GM19023 (cell line): ENCODE data around the gene MYBPH.

ENCODE experiments used
- ATAC-seq: cut with Tn5 transposase; IDR thresholded peaks from one replicate; pipeline ENCODE4 v1.9.1; 2021; ENCODE audit warnings: mild to moderate bottlenecking, moderate library complexity; ENCODE audit not compliant: unreplicated experiment

Gene MYBPH

DNA sequence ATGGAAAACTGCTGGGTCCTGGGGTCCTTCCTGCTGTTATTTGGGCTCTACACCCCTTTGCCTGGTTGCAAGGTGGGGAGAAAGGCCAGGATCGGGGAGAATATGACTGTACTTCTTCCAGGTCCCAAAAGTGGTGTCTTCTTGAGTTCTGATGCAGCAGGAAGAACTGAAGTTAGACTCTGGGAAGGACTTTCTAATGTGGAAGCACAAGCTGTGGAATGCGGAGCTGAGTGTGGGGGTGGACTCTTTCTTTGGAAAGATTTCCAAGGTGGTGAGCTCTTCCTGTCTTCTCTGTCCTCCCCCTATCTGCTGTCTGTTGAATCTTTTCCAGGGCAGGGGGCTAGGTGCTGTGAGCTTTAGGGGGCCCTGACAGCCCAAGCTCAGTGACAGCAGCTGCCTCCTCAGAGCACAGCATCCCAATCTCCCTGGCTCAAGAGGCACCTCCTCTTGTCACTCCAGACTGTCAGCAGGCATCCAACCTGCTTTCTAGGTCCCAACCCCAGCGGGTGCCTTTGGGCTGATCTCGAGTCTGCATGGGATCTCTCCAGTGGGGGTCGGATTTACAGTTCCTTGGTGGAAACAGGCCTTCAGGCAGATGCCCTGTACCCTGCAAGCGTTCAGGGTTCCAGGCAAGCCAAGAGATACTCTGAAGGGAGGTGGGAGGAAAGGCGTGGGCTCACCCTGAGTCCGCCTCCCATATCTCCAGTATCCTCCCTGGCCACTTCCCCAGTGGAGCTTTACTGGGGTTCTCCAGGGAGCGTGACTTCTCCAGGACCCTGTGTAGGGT lies 24.9 kb downstream of the MYBPH start:
- no peak for ATAC-seq

DNA sequence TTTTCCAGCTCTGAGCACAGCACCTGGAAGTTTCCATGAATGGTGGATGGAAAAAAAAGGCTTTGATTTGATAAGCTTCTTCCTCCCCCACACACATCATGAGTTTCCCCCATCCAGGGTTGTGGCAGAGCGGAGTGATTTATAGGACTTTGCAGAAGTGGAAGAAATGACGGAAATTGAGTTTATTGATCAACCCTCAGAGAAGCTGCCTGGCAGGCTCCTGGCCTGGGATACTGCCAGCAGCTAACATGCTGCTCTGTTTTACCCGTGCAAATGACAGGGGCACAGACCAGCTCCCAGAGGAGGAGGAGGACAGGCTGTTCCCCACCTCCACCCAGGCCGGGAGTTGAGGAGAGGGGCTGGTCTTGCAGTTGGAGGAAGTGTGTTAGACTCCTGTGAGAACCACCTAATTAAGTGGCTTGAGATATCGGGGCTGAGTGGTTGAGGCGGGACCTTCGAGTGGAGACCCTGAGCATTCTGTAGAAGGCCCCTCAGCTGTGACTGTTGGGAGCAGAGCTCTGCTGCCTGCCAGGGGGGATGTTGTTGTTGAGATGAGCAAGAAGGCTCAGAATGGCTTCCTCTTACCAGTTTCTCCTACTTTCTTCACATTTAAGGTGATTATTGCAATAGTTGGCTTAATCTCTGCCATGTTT lies 26.3 kb downstream of the MYBPH start:
- ATAC-seq: no peak

- no peak for ATAC-seq
These were observed 27.0 kb downstream of the MYBPH start for GRCh38 chr1:203148579-203148978.

GRCh38 chr1:203148127-203148526 lies 27.5 kb downstream of the MYBPH start:
- ATAC-seq: no peak

- ATAC-seq: no peak
These were observed 28.2 kb downstream of the MYBPH start for GRCh38 chr1:203147376-203147775.

- no peak for ATAC-seq
These were observed 29.1 kb downstream of the MYBPH start for GRCh38 chr1:203146537-203146936.

- ATAC-seq: no peak
These were observed 29.6 kb downstream of the MYBPH start for GRCh38 chr1:203146042-203146369.

DNA sequence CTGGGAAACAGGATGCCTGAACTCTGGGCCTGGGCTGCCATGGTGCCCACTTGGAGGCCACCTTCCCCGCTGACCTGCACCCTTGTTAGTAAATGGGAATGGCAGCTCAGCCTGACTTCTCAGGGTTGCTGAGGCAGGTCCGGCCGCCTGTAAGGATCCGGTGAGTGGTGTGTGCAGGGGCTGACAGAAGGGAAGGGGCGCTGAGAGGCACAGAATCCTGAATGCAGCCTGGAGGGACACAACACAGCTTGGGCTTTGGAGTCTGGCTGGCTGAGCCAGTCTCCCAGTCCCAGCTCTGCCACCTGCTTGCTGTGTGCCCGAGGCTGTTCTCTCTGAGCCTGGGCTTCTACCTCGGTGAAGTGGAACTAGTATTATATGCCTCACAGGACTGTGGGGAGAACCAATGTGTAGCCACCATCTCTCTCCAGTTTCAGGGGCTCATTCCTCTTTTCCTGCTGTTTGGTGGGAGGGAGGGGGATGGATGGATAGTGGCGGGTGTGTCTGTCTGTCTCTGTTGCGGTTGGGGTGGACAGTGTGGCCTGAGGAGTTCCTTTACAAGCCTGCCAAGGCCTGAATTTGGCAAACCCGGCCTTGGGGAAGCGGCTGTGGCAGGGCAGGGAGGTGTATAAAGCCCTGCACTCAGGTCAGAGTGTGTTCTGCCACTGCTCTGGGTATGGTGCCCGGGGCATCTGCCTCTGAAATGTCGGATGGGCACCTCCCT lies 30.1 kb downstream of the MYBPH start:
- ATAC-seq: no peak

DNA sequence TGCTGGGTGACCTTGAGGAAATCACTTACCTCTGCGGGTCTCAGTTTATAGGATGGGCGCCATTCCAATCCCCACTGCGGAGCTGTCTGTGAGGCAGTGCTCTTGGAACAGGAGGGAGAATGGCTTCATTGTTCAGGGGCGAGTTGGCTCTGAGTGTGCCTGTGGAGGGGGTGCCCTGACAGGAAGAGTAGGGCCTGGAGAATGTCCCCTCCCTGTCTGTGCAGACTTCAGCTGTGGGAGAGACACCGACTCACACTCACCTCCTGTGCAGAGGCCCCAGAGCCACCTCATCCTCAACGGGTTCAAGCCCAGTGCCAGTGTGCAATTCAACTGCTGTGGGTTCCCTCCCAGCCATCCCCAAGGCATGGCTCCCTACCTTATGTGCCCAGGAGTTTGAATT lies 31.0 kb downstream of the MYBPH start:
- ATAC-seq: no peak

- ATAC-seq: no peak
These were observed 32.0 kb downstream of the MYBPH start for GRCh38 chr1:203143641-203144040.

DNA sequence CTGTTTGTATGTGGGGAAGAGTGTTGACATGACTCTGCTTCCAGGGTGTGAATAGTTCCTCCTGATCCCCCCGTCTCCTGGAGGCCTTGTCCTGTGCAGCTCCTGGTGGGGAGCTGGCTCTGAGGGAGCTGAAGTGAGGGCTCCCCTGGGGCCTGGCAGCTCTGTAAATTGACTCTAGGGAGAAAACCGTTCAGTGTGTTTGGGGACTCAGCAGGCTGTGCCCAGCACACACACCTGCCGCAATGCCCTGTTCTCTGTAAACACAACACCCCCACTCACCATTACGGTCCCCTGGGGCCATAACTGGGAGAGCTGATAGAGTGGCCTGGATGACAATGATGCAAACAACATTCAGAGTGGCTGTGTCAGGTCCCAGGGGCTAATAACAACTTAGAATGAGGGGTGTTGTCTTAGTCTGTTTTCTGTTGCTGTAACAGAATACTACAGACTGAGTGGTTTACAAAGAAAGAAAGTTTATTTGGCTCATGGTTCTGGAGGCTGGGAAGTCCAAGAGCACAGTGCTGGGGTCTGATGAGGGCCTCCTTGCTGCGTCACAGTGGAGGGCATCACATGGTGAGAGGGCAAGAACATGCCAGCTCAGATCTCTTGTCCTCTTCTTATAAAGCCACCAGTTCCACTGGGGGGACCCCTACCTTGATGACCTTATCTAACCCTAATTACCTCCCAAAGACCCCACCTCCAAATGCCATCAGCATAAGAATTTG lies 32.8 kb downstream of the MYBPH start:
- no peak for ATAC-seq

GRCh38 chr1:203142124-203142523 lies 33.5 kb downstream of the MYBPH start:
- no peak for ATAC-seq

GRCh38 chr1:203140743-203141520 lies 34.7 kb downstream of the MYBPH start:
- no peak for ATAC-seq

GRCh38 chr1:203139976-203140475 lies 35.6 kb downstream of the MYBPH start:
- no peak for ATAC-seq

- ATAC-seq: no peak
These were observed 37.6 kb downstream of the MYBPH start for GRCh38 chr1:203138066-203138465.

GRCh38 chr1:203137324-203137723 lies 38.3 kb downstream of the MYBPH start:
- ATAC-seq: no peak

DNA sequence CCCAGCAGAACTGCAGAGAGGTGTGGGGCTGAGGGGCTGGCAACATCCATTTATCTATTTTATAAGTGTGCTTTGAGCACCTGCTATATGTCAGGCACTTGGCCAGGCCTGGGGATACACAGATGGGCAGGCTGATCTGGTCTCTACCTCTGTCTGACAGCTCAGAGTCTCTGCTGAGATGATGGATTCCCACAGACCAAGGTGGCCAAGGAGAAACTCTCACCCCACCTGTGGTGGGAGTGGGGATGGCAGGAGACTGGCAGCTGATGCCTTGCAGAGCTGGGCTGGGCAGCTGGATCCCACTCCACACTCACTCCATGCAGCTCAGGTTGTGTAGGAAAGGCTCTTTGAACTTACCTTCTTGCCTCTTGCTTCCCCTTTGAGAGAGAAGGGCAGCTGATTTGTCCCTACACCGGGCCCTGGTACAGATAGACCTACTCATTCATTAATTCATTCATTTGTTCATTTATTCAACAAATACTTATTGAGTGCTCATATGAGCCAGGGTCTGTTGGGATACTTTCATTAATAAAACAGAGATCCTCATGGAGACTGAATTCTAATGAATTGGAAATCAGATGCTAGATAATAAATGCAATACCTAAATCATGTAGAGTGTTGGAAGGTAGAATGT lies 39.1 kb downstream of the MYBPH start:
- ATAC-seq: no peak

GRCh38 chr1:203135636-203136305 lies 39.9 kb downstream of the MYBPH start:
- ATAC-seq: no peak

GRCh38 chr1:203133970-203134725 lies 41.5 kb downstream of the MYBPH start:
- ATAC-seq: no peak
